GM12874 (cell line): Measurements from ENCODE around the gene MTG1.

Source experiments
- TF ChIP-seq, protein P1 (sequence below): IDR thresholded peaks from 2 replicates; pipeline ENCODE4 v1.5.1; 2011; ENCODE audit warnings: low read depth, mild to moderate bottlenecking, control low read depth, low read length, moderate library complexity; ENCODE audit not compliant: insufficient read depth

The MTG1 gene, protein sequence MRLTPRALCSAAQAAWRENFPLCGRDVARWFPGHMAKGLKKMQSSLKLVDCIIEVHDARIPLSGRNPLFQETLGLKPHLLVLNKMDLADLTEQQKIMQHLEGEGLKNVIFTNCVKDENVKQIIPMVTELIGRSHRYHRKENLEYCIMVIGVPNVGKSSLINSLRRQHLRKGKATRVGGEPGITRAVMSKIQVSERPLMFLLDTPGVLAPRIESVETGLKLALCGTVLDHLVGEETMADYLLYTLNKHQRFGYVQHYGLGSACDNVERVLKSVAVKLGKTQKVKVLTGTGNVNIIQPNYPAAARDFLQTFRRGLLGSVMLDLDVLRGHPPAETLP

DNA sequence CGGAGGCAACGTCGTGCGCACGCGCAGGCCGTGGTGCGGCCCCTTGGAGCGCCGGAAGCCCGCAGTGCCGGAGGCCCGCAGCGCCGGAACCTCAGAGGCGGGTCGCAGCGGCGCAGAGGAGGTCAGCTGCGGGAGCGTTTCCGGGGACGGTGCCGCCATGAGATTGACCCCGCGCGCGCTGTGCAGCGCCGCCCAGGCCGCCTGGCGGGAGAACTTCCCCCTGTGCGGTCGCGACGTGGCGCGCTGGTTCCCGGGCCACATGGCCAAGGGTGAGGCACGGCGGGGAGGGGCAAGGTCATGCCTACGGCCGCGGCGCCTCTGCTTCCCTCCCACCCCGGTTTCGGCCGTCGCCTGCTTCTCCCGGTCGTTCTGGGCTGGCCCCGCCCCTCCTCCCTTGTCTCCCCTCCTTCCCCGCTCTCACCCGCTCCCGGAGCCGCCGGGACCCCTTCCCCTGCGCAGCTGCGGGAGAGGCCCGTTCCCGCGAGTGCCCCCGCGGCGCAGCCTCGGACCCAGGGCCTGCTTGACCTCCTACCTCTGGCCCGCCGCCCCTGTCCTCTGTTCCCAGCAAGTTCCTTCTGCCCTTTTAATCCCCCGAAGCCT, at the start of gene MTG1:
TSS of gene MTG1 (plus strand) at position 94 of the 600 bp plus-strand sequence. CDS start at position 158, 64 bp downstream.
- TF ChIP-seq, protein P1, sequence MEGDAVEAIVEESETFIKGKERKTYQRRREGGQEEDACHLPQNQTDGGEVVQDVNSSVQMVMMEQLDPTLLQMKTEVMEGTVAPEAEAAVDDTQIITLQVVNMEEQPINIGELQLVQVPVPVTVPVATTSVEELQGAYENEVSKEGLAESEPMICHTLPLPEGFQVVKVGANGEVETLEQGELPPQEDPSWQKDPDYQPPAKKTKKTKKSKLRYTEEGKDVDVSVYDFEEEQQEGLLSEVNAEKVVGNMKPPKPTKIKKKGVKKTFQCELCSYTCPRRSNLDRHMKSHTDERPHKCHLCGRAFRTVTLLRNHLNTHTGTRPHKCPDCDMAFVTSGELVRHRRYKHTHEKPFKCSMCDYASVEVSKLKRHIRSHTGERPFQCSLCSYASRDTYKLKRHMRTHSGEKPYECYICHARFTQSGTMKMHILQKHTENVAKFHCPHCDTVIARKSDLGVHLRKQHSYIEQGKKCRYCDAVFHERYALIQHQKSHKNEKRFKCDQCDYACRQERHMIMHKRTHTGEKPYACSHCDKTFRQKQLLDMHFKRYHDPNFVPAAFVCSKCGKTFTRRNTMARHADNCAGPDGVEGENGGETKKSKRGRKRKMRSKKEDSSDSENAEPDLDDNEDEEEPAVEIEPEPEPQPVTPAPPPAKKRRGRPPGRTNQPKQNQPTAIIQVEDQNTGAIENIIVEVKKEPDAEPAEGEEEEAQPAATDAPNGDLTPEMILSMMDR, result no peak

DNA sequence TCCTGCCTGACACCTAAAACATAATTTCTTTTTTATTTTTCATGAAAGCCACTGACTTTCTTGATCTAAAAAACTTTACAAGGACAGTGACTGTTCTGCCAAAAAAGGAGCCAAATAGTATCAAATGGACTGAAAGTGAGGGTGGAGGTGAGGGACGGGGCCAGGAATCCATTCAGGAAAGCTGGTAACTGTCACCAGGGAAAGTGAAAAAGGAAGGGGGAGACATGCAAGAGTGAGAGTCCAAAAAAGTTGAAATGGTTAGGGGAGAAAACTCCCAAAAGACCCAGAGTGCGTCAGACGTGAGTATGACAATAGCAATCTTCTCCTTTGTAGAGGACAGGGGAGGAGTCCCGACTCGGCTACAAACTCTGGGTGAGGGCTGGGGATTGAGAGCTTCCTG, 49.7 kb upstream of the MTG1 start:
- TF ChIP-seq, protein P1, result no peak

DNA sequence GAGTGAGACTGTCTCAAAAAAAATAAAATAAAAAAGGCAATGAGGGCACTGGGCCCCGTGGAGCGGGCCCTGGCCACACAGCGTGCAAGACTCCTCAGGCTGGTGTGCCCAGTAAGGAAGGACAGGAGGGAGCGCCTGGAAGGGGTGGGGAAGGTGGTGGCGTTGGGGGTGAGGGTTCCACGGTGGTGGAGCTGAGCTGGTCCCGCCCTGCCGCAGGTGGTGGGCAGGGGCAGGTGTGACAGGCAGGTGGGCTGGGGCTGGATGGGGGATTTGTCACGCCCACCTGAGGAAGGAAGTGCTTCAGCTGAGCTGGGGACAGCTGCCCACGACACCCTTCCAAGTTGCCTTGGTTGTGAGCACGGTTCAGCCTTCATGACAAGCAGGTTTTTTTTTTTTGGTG, 47.5 kb upstream of the MTG1 start:
- TF ChIP-seq, protein P1, result no peak

DNA sequence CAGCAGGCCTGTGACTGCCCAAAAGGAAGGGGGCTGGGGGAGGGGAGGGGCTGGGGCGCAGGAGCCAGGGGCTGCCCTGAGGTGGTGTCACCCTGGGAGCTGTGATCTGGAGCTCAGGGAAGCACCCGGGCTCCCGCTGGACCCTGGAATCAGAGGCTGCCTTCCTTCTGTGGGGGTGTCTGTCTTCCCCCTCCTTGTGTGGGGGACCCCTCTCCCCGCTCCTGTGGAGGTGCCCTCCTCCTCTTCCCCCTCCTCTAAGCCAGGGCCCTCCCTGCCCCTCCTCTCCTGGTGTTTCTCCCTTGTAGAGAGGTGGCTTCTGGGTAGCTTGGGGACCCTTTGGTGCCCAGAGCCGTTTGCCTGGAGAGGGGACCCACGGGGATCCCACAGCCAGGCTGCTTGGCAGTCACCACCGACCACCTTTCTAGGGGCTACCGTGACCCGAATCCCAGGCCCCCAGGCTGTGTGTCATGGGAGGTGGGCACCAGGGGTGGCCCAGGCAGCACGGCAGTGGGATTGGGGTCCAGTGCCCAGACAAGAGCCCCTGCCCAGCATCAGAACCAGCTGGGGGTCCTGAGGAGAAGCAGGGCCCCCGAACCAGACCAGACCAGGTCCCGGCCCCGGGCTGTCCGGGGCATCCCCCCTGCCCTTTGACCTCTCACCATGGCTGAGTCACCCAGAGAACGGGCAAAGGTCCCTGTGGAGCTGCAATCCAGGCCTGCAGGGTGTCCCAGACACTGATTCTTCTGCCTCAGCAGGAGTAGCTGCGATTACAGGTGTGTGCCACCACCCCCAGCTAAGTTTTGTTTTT, 46.0 kb upstream of the MTG1 start:
- TF ChIP-seq, protein P1, result no peak

DNA sequence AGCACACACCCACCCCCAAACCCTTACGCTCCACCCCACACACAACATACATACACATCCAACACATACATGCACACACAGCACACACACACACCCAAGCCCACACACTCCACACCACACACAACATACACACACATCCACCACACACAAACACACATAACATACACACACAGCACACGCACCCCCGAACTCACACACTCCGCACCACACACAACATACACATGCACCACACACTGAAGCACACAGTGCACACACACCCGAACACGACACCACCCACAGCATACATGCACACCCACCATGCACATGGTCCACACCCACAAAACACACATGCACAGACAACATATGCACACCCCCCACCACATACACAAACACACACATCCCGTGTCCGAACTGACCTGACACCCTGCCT, 44.8 kb upstream of the MTG1 start:
- TF ChIP-seq, protein P1, result no peak

DNA sequence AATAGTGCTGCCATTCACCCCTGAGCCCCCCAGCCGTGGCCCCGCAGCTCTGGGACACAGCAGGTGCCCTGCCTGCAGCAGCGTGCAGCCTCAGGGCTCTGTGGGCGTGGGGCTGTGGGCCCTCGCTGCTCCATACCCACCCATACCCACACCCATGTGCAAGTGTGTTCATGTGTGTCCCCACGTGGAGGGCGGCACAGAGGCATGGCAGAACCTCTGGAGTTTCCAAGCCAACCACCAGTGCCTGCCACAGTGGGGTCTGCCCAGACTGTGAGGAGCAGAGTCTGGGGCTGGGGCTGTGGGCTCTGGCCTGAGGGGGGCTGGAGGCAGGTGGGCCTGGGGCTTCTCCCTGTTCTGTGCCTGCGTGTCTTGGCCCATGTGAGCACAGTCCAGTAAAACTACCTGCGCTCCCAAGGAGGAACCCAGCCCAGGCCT, 44.4 kb upstream of the MTG1 start:
- TF ChIP-seq, protein P1, result no peak
